ENCODE results near the gene SERPINA12. TPM values are rescaled to one million over a fixed set of nuclear protein-coding genes. Genes with fewer than 3 reads are reported as not detected.

The SERPINA12 gene
- total RNA-seq, 4 donors from 2014 or later: not detected

- WGBS, 2 donors: 45 to 48% methylated on average over 2 of the region's 2 CpGs
These were observed 23.2 kb upstream of the SERPINA12 start for GRCh38 chr14:94532447-94532846.

GRCh38 chr14:94531187-94531586 is 21.9 kb upstream of the SERPINA12 start:
- Histone ChIP-seq H3K4me1 (no peaks in the 10 kb centered on the region), H3K27me3 (peaks cover 0 to 3% of the 10 kb centered on the region in 2 donors), H3K27ac (no peak overlapping the region), H3K9me3 (peaks cover 0 to 18% (median 2%) of the 10 kb centered on the region in 4 donors), H3K36me3 (no peaks in the 10 kb centered on the region), H3K4me3 (no peak overlapping the region)
- DNase-seq (ENCODE audit: low spot score in 2 of 2): no peak
- TF ChIP-seq EP300 (IDR thresholded peaks at IDR 0.05) (no peak), CTCF (IDR thresholded peaks at IDR 0.05) (no peak), POLR2A (IDR thresholded peaks at IDR 0.05) (no peak)

More at GRCh38 chr14:94532447-94532846, 23.2 kb upstream of the SERPINA12 start:
- Histone ChIP-seq H3K27me3 (peaks cover 0 to 3% of the 10 kb centered on the region in 2 donors), H3K9me3 (peaks cover 0 to 6% (median 1%) of the 10 kb centered on the region in 4 donors), H3K36me3 (no peaks in the 10 kb centered on the region), H3K27ac (no peak overlapping the region), H3K4me3 (no peak overlapping the region), H3K4me1 (no peaks in the 10 kb centered on the region)
- DNase-seq (ENCODE audit: low spot score in 2 of 2): no peak
- no peak for TF ChIP-seq EP300 (IDR thresholded peaks at IDR 0.05)
- TF ChIP-seq POLR2A (IDR thresholded peaks at IDR 0.05): no peak
- no peak for TF ChIP-seq CTCF (IDR thresholded peaks at IDR 0.05)

GRCh38 chr14:94524093-94524492 is 14.8 kb upstream of the SERPINA12 start:
- DNase-seq (ENCODE audit: low spot score in 2 of 2): no peak
- 61 to 63% methylated on average over 3 of the region's 3 CpGs for WGBS, 2 donors
- Histone ChIP-seq H3K9me3 (peaks cover 0 to 15% (median 2%) of the 10 kb centered on the region in 4 donors), H3K27ac (no peak overlapping the region), H3K4me3 (no peak overlapping the region), H3K4me1 (no peaks in the 10 kb centered on the region), H3K36me3 (no peaks in the 10 kb centered on the region), H3K27me3 (no peaks in the 10 kb centered on the region)
- TF ChIP-seq POLR2A (IDR thresholded peaks at IDR 0.05) (no peak), CTCF (IDR thresholded peaks at IDR 0.05) (no peak), EP300 (IDR thresholded peaks at IDR 0.05) (no peak)

GRCh38 chr14:94523265-94523664 is 14.0 kb upstream of the SERPINA12 start:
- no peak for TF ChIP-seq CTCF (IDR thresholded peaks at IDR 0.05)
- no peak for TF ChIP-seq EP300 (IDR thresholded peaks at IDR 0.05)
- TF ChIP-seq POLR2A (IDR thresholded peaks at IDR 0.05): no peak
- Histone ChIP-seq H3K9me3 (peaks cover 0 to 15% (median 2%) of the 10 kb centered on the region in 4 donors), H3K27me3 (no peaks in the 10 kb centered on the region), H3K4me1 (no peaks in the 10 kb centered on the region), H3K36me3 (no peaks in the 10 kb centered on the region), H3K27ac (no peak overlapping the region), H3K4me3 (no peak overlapping the region)
- WGBS, 2 donors: 85 to 90% methylated on average over 8 of the region's 8 CpGs
- no peak for DNase-seq (ENCODE audit: low spot score in 2 of 2)

- no peaks in the 10 kb centered on the region for H3K27me3 ChIP-seq
- no peak for TF ChIP-seq CTCF (IDR thresholded peaks at IDR 0.05)
- TF ChIP-seq EP300 (IDR thresholded peaks at IDR 0.05): no peak
- no peak for TF ChIP-seq POLR2A (IDR thresholded peaks at IDR 0.05)
- DNase-seq (ENCODE audit: low spot score in 2 of 2): no peak
- H3K36me3 ChIP-seq: no peaks in the 10 kb centered on the region
- peaks cover 0 to 13% (median 0%) of the 10 kb centered on the region in 4 donors for H3K9me3 ChIP-seq
- H3K27ac ChIP-seq: no peak overlapping the region
- WGBS, 2 donors: 91 to 93% methylated on average over 7 of the region's 7 CpGs
- peaks cover 0 to 4% (median 0%) of the 10 kb centered on the region in 4 donors for H3K4me1 ChIP-seq
- no peak overlapping the region for H3K4me3 ChIP-seq
These were observed 13.0 kb upstream of the SERPINA12 start for GRCh38 chr14:94522115-94522724.
